Right lobe of liver (tissue), 6 donors: ENCODE data around the gene TUT4. TPM values are rescaled to one million over a fixed set of nuclear protein-coding genes. Genes with fewer than 3 reads are reported as not detected.
A peak's percentile ranks its signal among the peaks of the same experiment; 100 is the strongest.

Experiments
- ATAC-seq, 4 donors: fragments of 200-7000 bp; cut with Tn5 transposase; one replicate each; pipeline ENCODE4 v1.9.1; 2020; ENCODE audit warnings: mild to moderate bottlenecking in 4 of 4, moderate library complexity in 4 of 4
- DNase-seq, 3 donors: peaks; one replicate each; pipeline ENCODE4 v3.0.0-alpha.2; 2020
- H3K27ac ChIP-seq, 3 donors: fragments of 200-600 bp; one replicate each; pipeline ENCODE4 v1.8.0; 2022
- H3K27me3 ChIP-seq, 2 donors: fragments of 200-600 bp; one replicate each; pipeline ENCODE4 v1.8.0; 2022
- H3K36me3 ChIP-seq, 4 donors: fragments of 200-600 bp; sonication (generic) in 1 of 4; one replicate each; pipeline versions ENCODE4 v1.5.1 to v1.8.0; 2017 to 2022; ENCODE audit warnings: control low read depth in 1 of 4
- H3K4me1 ChIP-seq, 4 donors: fragments of 200-600 bp; sonication (generic) in 1 of 4; one replicate each; pipeline versions ENCODE4 v1.5.1 to v1.8.0; 2017 to 2022; ENCODE audit warnings: control low read depth in 1 of 4
- H3K4me3 ChIP-seq, 3 donors: fragments of 200-600 bp; one replicate each; pipeline ENCODE4 v1.8.0; 2022
- H3K9me3 ChIP-seq, 4 donors: fragments of 200-600 bp; sonication (generic) in 1 of 4; one replicate each; pipeline versions ENCODE4 v1.5.1 to v1.8.0; 2017 to 2022; ENCODE audit warnings: control low read depth in 1 of 4
- POLR2A ChIP-seq: fragments of 450-650 bp; IDR thresholded peaks from one replicate; pipeline ENCODE4 v1.6.1; 2017; ENCODE audit warnings: antibody characterized with exemption, mild to moderate bottlenecking
- WGBS: methylation state at CpG from one replicate; pipeline ENCODE4 v1.1.6; 2018; ENCODE audit warnings: low coverage, low lambda C conversion rate; ENCODE audit not compliant: insufficient coverage; ENCODE audit errors: missing lambda C conversion rate; 5-methylcytosine and 5-hydroxymethylcytosine counted together
- intact Hi-C, 2 donors: fragments of 100-400 bp; cut with DNase I; formaldehyde crosslinking; loops; one replicate each; pipeline versions ENCODE4 v1.11.2 to v1.14.1; 2022
- total RNA-seq, 6 experiments: library from RNA; depleted of rRNA in 2 of 6; stranded (reverse); fragments of >200 nt in 2 of 6; fragmentation: NEBNext Ultra II Directional in 3 of 6; extraction: Animal tissue kit (Norgen Biotek cat#: 25700) in 3 of 6; gene quantifications; one replicate each; pipeline versions ENCODE4 v1.1.0 to v1.2.4, GENCODE V29; 2016 to 2023
- TF ChIP-seq, protein P1 (sequence below), 4 donors: fragments of 200-600 bp in 3 of 4; fragments of 450-650 bp in 1 of 4; IDR thresholded peaks; one replicate each; pipeline versions ENCODE4 v1.5.1 to v1.8.0; 2016 to 2022; ENCODE audit warnings: antibody characterized with exemption in 4 of 4, mild to moderate bottlenecking in 2 of 4
- donor health status: DM: no; HTN: yes; CAD: no.
- donor health status: DM: no; HTN: no; CAD: no.
- donor health status: DM: no; HTN: no; CAD: no.
- donor health status: DM: no; HTN: yes; CAD: no.
- donor health status: DM: no; HTN: yes; CAD: no.

TUT4 gene
- total RNA-seq, 6 experiments from 2014 or later, result 16.1 to 33.0 (median 22.8) TPM

DNA sequence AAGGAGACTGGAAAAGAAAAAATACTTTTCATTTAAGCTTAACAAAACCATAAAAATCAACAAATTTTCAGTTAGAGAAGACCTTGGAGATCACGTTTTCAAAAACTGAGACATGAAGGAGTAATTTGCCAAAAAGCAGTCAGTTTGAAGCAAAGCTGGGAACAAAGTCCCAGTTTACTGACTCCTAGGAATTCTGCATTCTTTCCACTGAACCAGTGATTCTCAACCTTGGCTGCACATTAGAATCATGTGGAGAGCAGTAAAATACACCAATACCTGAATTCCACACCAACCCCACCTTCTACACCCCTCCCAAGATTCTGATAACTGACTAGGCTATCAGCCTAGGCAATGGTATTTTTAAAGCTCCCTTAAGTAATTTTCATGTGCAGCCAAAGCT lies 75.0 kb downstream of the TUT4 start:
- peaks cover 0 to 39% (median 1%) of the 10 kb centered on the region in 4 donors for H3K4me1 ChIP-seq
- peak overlapping the region in 1 of 3 donors; percentile 20 for H3K27ac ChIP-seq
- ATAC-seq (peak in 3 of 4 donors; percentile 24 to 65 (median 60)), DNase-seq (no peak)
- no peaks in the 10 kb centered on the region for H3K9me3 ChIP-seq
- H3K4me3 ChIP-seq, result no peak overlapping the region
- TF ChIP-seq POLR2A, result no peak
- TF ChIP-seq, protein P1, sequence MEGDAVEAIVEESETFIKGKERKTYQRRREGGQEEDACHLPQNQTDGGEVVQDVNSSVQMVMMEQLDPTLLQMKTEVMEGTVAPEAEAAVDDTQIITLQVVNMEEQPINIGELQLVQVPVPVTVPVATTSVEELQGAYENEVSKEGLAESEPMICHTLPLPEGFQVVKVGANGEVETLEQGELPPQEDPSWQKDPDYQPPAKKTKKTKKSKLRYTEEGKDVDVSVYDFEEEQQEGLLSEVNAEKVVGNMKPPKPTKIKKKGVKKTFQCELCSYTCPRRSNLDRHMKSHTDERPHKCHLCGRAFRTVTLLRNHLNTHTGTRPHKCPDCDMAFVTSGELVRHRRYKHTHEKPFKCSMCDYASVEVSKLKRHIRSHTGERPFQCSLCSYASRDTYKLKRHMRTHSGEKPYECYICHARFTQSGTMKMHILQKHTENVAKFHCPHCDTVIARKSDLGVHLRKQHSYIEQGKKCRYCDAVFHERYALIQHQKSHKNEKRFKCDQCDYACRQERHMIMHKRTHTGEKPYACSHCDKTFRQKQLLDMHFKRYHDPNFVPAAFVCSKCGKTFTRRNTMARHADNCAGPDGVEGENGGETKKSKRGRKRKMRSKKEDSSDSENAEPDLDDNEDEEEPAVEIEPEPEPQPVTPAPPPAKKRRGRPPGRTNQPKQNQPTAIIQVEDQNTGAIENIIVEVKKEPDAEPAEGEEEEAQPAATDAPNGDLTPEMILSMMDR (IDR thresholded peaks at IDR 0.05), result no peak
- intact Hi-C loops, result no loop called here
- H3K27me3 ChIP-seq, result no peaks in the 10 kb centered on the region
- peaks cover 0 to 3% (median 0%) of the 10 kb centered on the region in 4 donors for H3K36me3 ChIP-seq
- WGBS, result 30% methylated on average over 1 of the region's 1 CpG

DNA sequence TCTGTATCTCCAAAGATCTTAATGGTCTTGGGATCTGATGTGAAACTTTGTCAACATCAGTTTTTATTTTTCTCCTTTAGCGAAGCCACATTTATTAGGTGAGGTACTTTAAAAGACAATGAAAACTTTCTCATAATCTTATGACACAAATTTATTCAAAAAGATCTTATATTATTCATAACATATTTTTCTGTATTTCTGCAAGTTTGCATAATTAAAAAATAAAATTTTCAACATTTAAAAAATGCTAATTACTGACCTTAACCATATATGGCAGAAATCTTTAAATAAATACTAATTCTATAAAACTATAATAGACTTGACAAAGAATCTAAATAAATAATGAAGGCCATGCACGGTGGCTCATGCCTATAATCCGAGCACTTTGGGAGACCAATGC lies 75.9 kb downstream of the TUT4 start:
- peaks cover 0 to 3% (median 0%) of the 10 kb centered on the region in 4 donors for H3K36me3 ChIP-seq
- H3K4me1 ChIP-seq, result peaks cover 0 to 43% (median 3%) of the 10 kb centered on the region in 4 donors
- no peak overlapping the region for H3K27ac ChIP-seq
- intact Hi-C loops, result no loop called here
- ATAC-seq (no peak), DNase-seq (no peak)
- H3K4me3 ChIP-seq, result no peak overlapping the region
- WGBS, result 97% methylated on average over 3 of the region's 3 CpGs
- H3K27me3 ChIP-seq, result no peaks in the 10 kb centered on the region
- no peak for TF ChIP-seq POLR2A
- TF ChIP-seq, protein P1 (IDR thresholded peaks at IDR 0.05), result no peak
- no peaks in the 10 kb centered on the region for H3K9me3 ChIP-seq

DNA sequence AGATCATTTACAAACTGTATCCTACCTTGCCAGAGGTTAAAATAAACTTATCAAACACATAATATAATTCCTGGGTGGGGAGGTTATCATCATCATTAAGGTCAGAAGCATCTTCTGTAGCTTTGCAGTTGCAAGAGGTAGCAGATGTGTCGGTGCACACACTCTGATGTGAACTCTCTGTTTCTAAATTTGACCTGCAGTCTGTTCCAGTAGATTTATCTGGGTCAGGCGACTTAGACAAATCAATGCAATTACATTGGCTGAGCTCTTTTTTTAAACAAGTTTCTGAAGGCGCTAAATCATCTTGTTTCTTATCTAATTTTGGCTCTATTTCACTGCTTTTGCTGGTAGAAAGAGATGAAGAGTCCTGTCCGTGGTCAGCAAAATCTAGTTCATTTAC lies 78.1 kb downstream of the TUT4 start:
- intact Hi-C loops, result no loop called here
- Histone ChIP-seq H3K36me3 (peaks cover 0 to 3% (median 0%) of the 10 kb centered on the region in 4 donors), H3K27ac (peak overlapping the region in 1 of 3 donors; percentile 42), H3K27me3 (no peaks in the 10 kb centered on the region), H3K9me3 (no peaks in the 10 kb centered on the region), H3K4me3 (no peak overlapping the region), H3K4me1 (peaks cover 0 to 43% (median 3%) of the 10 kb centered on the region in 4 donors)
- DNase-seq, result no peak
- 31% methylated on average over 3 of the region's 4 CpGs for WGBS
- TF ChIP-seq POLR2A, result no peak
- TF ChIP-seq, protein P1 (IDR thresholded peaks at IDR 0.05), result no peak
- ATAC-seq, result peak; percentile 74 to 86 (median 84)

DNA sequence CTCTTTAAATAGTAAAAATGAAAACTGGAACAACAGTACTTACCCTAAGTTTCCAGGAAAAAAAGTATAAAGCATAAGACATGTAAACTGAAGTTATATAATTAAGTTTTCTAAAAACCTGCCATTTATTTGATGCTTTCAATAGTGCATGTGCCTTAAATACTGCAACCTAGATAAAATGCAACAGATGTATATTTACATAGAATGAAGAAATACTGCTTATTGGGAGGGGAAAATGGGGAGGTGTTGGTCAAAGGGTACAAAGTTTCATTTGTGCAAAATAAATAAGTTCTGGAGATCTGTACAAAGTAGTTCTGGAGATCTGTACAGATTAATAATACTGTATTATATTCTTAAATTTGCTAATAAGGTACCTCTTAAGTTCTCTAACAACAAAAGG lies 79.9 kb downstream of the TUT4 start:
- peak overlapping the region in 1 of 3 donors; percentile 42 for H3K27ac ChIP-seq
- peak; percentile 56 to 82 (median 70) for ATAC-seq

More for the DNA sequence above, 79.9 kb downstream of the TUT4 start:
- no peaks in the 10 kb centered on the region for H3K9me3 ChIP-seq
- H3K36me3 ChIP-seq, result peaks cover 0 to 3% (median 0%) of the 10 kb centered on the region in 4 donors
- H3K4me1 ChIP-seq, result peaks cover 0 to 39% (median 3%) of the 10 kb centered on the region in 4 donors
- H3K27me3 ChIP-seq, result no peaks in the 10 kb centered on the region
- no peak for DNase-seq
- peak overlapping the region in 1 of 3 donors; percentile 3 for H3K4me3 ChIP-seq
- TF ChIP-seq, protein P1 (IDR thresholded peaks at IDR 0.05), result no peak
- no peak for TF ChIP-seq POLR2A
- intact Hi-C loops, result no loop called here
